ENCODE data around the gene TNIP3.

DNA sequence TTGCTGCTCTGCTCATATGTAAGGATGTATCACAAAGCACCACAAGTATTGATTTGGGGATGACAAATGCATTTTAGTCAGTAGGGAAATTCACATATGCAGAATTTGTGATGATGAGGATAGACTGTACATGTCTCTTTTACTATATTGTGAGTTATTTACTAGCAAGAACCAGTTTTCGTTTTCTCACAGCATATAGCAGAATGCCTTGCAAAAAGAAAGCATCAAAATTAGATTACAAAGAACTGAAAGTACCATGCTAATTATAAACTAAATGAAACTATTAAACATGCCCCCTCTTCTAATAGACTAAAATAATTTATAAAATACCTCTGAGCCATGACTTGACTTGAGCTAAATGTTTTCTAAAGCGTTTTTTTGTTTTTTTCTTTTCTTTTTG is 20.1 kb downstream of the TNIP3 start:
- TF ChIP-seq CTCF (IDR thresholded peaks at IDR 0.05) (no peak), POLR2A (IDR thresholded peaks at IDR 0.05) (no peak)
